Bronchial epithelial cell (primary cell): ENCODE data around the gene FANK1. TPM values are rescaled to one million over a fixed set of nuclear protein-coding genes. Genes with fewer than 3 reads are reported as not detected.
A peak's percentile ranks its signal among the peaks of the same experiment; 100 is the strongest.

Experiments used
- DNase-seq: peaks from one replicate; pipeline ENCODE4 v3.0.0-alpha.2; 2010; ENCODE audit warnings: low read depth
- FAIRE-seq: peaks from 2 replicates; lab custom pipeline; 2011; peaks lifted over from hg19 to GRCh38; lab: Jason Lieb, UNC
- H3K27me3 ChIP-seq: 2 replicates; pipeline ENCODE4 v1.5.1; 2011; ENCODE audit warnings: low read length; ENCODE audit not compliant: control insufficient read depth, insufficient read depth
- H3K36me3 ChIP-seq: 2 replicates; pipeline ENCODE4 v1.5.1; 2011; ENCODE audit warnings: low read length; ENCODE audit not compliant: control insufficient read depth, insufficient read depth
- H3K4me3 ChIP-seq: 2 replicates; pipeline ENCODE4 v1.5.1; 2011; ENCODE audit warnings: mild to moderate bottlenecking, low read depth, low read length, control low read depth
- CTCF ChIP-seq: IDR thresholded peaks from 2 replicates; pipeline ENCODE4 v1.5.1; 2011; ENCODE audit warnings: mild to moderate bottlenecking, moderate library complexity, low read length, control low read depth, inconsistent platforms; ENCODE audit not compliant: insufficient read depth, severe bottlenecking
- total RNA-seq: library from RNA; depleted of rRNA; stranded (reverse); fragments of >200 nt; gene quantifications from 2 replicates; pipeline ENCODE4 v1.2.1, GENCODE V29; 2014

Gene FANK1
- total RNA-seq, 1 donor from 2014 or later: 2.1 TPM

DNA sequence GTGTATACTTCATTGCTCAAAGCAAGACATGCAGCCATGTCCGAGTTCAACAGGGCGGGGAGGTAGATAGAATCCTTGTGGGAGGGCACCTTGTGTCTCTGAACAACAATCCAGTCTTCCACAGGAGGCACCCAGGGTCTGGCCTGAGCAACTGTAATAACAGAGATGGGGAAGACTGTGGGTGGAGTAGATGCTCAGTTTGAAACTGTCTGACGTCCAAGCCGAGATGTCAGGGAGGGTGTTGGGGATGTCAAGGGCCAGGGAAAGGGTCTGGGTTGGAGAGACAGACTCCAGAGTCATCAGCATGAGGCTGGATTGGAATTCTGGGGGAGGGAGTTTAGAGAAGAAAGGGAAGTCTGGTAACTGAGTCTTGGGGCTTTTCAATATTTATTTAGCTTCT is 88.0 kb downstream of the FANK1 start:
- H3K4me3 ChIP-seq: no peak overlapping the region
- no peak for DNase-seq
- H3K36me3 ChIP-seq: no peaks in the 10 kb centered on the region
- FAIRE-seq: no peak
- TF ChIP-seq CTCF: no peak
- no peaks in the 10 kb centered on the region for H3K27me3 ChIP-seq

GRCh38 chr10:125984865-125985495 is 88.6 kb downstream of the FANK1 start:
- H3K36me3 ChIP-seq: no peaks in the 10 kb centered on the region
- DNase-seq: no peak
- H3K4me3 ChIP-seq: no peak overlapping the region
- no peak for TF ChIP-seq CTCF
- no peak for FAIRE-seq
- H3K27me3 ChIP-seq: no peaks in the 10 kb centered on the region

GRCh38 chr10:125985557-125986240 is 89.3 kb downstream of the FANK1 start:
- no peak overlapping the region for H3K4me3 ChIP-seq
- FAIRE-seq (no peak), DNase-seq (no peak)
- TF ChIP-seq CTCF: no peak
- no peaks in the 10 kb centered on the region for H3K36me3 ChIP-seq
- H3K27me3 ChIP-seq: no peaks in the 10 kb centered on the region

- DNase-seq (no peak), FAIRE-seq (no peak)
- Histone ChIP-seq H3K36me3 (no peaks in the 10 kb centered on the region), H3K27me3 (no peaks in the 10 kb centered on the region), H3K4me3 (no peak overlapping the region)
- no peak for TF ChIP-seq CTCF
Measured at GRCh38 chr10:125989791-125990190, 93.4 kb downstream of the FANK1 start.

- no peak overlapping the region for H3K4me3 ChIP-seq
- H3K36me3 ChIP-seq: no peaks in the 10 kb centered on the region
- DNase-seq (no peak), FAIRE-seq (no peak)
- no peaks in the 10 kb centered on the region for H3K27me3 ChIP-seq
- TF ChIP-seq CTCF: no peak
Measured at GRCh38 chr10:125990974-125991373, 94.6 kb downstream of the FANK1 start.

- Histone ChIP-seq H3K36me3 (no peaks in the 10 kb centered on the region), H3K27me3 (no peaks in the 10 kb centered on the region), H3K4me3 (no peak overlapping the region)
- FAIRE-seq (no peak), DNase-seq (peak; percentile 55)
- no peak for TF ChIP-seq CTCF
Measured at GRCh38 chr10:125991392-125991791, 95.0 kb downstream of the FANK1 start.
